ENCODE results near the gene PRKCE.

Gene PRKCE

GRCh38 chr2:45965871-45966498 is 314.5 kb downstream of the PRKCE start:
- no peak for DNase-seq (ENCODE audit: extremely low read depth, low read depth)
- TF ChIP-seq CTCF (IDR thresholded peaks at IDR 0.05; ENCODE audit: low read depth, low read length): no peak

- TF ChIP-seq CTCF (IDR thresholded peaks at IDR 0.05; ENCODE audit: low read depth, low read length): no peak
- DNase-seq (ENCODE audit: extremely low read depth, low read depth): no peak
These were observed 317.6 kb downstream of the PRKCE start for GRCh38 chr2:45968946-45969584.

- no peak for TF ChIP-seq CTCF (IDR thresholded peaks at IDR 0.05; ENCODE audit: low read depth, low read length)
- DNase-seq (ENCODE audit: extremely low read depth, low read depth): no peak
These were observed 322.0 kb downstream of the PRKCE start for GRCh38 chr2:45973426-45973825.

GRCh38 chr2:45974056-45974455 is 322.6 kb downstream of the PRKCE start:
- DNase-seq (ENCODE audit: extremely low read depth, low read depth): no peak
- TF ChIP-seq CTCF (IDR thresholded peaks at IDR 0.05; ENCODE audit: low read depth, low read length): no peak

DNA sequence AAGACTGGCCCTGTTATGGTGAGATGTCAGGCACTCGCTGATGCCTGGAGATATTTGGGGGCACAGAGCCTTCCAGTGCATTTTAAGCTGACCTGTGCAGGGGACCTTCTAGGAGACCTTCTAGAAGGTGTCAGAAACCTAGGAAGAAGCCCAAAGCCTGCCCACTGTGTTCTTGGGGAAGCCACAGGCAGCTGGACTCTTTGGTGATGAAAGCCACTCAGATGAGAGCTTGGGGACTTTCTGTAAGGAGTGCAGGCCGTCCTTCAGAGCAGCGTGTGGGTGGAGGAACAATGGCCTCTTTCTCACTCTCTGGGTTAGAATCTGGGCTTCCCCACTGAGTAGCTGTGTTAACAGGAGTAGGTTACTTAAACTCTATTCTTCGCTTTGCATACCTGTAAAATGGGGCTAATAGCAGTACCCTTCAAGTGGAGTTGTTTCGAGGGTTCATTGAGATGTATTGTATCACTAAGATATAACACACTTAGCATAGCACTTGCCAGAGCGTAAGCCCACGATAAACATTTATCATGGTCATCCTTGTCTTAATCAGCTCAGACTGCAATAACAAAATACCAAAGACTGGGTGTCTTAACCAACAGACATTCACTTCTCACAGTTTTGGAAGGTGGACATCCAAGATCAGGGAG is 323.4 kb downstream of the PRKCE start:
- no peak for TF ChIP-seq CTCF (IDR thresholded peaks at IDR 0.05; ENCODE audit: low read depth, low read length)
- DNase-seq (ENCODE audit: extremely low read depth, low read depth): no peak

GRCh38 chr2:45975752-45976517 is 324.5 kb downstream of the PRKCE start:
- TF ChIP-seq CTCF (IDR thresholded peaks at IDR 0.05; ENCODE audit: low read depth, low read length): no peak
- no peak for DNase-seq (ENCODE audit: extremely low read depth, low read depth)

Measured in AG09319 (cell line).